ENCODE data around the gene FKBP1B. TPM values are rescaled to one million over a fixed set of nuclear protein-coding genes. Genes with fewer than 3 reads are reported as not detected.
"Not testable (repeated sequence)": the region's sequence is repeated elsewhere in the genome, so short reads cannot be mapped to it uniquely, and the experiment has no call there.

FKBP1B gene
- total and polyA plus RNA-seq, 2 donors (not counting 1 experiment from before 2014, with no cell fraction given) = 11.9 to 12.1 TPM

DNA sequence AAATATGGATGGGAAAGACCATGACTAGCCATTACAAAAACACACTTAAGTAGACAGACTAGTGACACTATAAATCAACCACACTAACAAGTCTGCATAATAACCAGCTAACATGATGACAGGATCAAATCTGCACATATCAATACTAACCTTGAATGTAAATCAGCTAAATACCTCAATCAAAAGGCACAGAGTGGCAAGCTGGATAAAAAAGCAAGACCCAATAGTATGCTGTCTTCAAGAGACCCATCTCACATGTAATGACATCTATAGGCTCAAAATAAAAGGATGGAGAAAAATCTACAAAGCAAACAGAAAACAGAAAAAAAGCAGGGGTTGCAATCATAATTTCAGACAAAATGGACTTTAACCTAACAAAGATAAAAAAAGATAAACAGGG, 57.2 kb downstream of the FKBP1B start:
- H3K27ac ChIP-seq (ENCODE audit: insufficient read depth, low read length) = no peak overlapping the region
- no peaks in the 10 kb centered on the region for H3K36me3 ChIP-seq (ENCODE audit: control insufficient read depth, insufficient read depth, low read length)
- H3K4me3 ChIP-seq (replicated peaks in 1 of 4; ENCODE audit: control extremely low read depth in 1 of 4, insufficient read depth in 1 of 4, low read depth in 3 of 4, low read length in 4 of 4) = no peak overlapping the region
- H4K20me1 ChIP-seq (ENCODE audit: control insufficient read depth, extremely low read depth, insufficient read depth, low read length) = no peaks in the 10 kb centered on the region
- no peak overlapping the region for H3K4me2 ChIP-seq (ENCODE audit: extremely low read depth, insufficient read depth, low read length)
- no peak for DNase-seq (ENCODE audit: low read depth in 2 of 2)
- H2AFZ ChIP-seq (ENCODE audit: low read length) = no peak overlapping the region
- H3K27me3 ChIP-seq (ENCODE audit: control insufficient read depth, insufficient read depth, low read length) = no peaks in the 10 kb centered on the region
- no peaks in the 10 kb centered on the region for H3K79me2 ChIP-seq (ENCODE audit: control insufficient read depth, insufficient read depth, low read length)
- H3K9ac ChIP-seq (ENCODE audit: insufficient read depth, low read length) = no peak overlapping the region
- H3K9me3 ChIP-seq (ENCODE audit: control insufficient read depth, insufficient read depth, low read depth, low read length) = no peaks in the 10 kb centered on the region
- TF ChIP-seq, protein P1, sequence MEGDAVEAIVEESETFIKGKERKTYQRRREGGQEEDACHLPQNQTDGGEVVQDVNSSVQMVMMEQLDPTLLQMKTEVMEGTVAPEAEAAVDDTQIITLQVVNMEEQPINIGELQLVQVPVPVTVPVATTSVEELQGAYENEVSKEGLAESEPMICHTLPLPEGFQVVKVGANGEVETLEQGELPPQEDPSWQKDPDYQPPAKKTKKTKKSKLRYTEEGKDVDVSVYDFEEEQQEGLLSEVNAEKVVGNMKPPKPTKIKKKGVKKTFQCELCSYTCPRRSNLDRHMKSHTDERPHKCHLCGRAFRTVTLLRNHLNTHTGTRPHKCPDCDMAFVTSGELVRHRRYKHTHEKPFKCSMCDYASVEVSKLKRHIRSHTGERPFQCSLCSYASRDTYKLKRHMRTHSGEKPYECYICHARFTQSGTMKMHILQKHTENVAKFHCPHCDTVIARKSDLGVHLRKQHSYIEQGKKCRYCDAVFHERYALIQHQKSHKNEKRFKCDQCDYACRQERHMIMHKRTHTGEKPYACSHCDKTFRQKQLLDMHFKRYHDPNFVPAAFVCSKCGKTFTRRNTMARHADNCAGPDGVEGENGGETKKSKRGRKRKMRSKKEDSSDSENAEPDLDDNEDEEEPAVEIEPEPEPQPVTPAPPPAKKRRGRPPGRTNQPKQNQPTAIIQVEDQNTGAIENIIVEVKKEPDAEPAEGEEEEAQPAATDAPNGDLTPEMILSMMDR (conservative IDR thresholded peaks at IDR 0.05 in 1 of 2, IDR thresholded peaks at IDR 0.05 in 1 of 2; ENCODE audit: low read depth in 1 of 2, low read length in 2 of 2) = no peak
- no peak for TF ChIP-seq EZH2 (IDR thresholded peaks at IDR 0.05; ENCODE audit: low read length, missing control alignments)
- no peaks in the 10 kb centered on the region for H3K4me1 ChIP-seq (ENCODE audit: control insufficient read depth, extremely low read depth, insufficient read depth, low read length)

DNA sequence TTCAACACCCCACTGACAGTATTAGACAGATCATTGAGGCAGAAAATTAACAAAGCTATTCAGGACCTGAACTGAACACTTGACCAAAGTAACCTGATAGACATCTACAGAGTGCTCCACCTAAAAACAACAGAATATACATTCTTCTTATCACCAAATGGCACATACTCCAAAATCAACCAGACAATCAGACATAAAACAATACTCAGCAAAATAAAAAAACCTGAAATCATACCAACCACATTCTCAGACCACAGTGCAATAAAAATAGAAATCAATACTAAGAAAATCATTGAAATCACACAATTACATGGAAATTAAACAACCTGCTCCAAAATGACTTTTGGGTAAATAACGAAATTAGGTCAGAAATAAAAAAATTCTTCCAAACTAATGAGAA, 57.8 kb downstream of the FKBP1B start:
- Histone ChIP-seq H2AFZ (ENCODE audit: low read length) (no peak overlapping the region), H3K4me2 (ENCODE audit: extremely low read depth, insufficient read depth, low read length) (no peak overlapping the region), H4K20me1 (ENCODE audit: control insufficient read depth, extremely low read depth, insufficient read depth, low read length) (no peaks in the 10 kb centered on the region), H3K9ac (ENCODE audit: insufficient read depth, low read length) (no peak overlapping the region), H3K9me3 (ENCODE audit: control insufficient read depth, insufficient read depth, low read depth, low read length) (no peaks in the 10 kb centered on the region), H3K27me3 (ENCODE audit: control insufficient read depth, insufficient read depth, low read length) (no peaks in the 10 kb centered on the region), H3K79me2 (ENCODE audit: control insufficient read depth, insufficient read depth, low read length) (no peaks in the 10 kb centered on the region), H3K36me3 (ENCODE audit: control insufficient read depth, insufficient read depth, low read length) (no peaks in the 10 kb centered on the region), H3K4me1 (ENCODE audit: control insufficient read depth, extremely low read depth, insufficient read depth, low read length) (no peaks in the 10 kb centered on the region), H3K4me3 (replicated peaks in 1 of 4; ENCODE audit: control extremely low read depth in 1 of 4, insufficient read depth in 1 of 4, low read depth in 3 of 4, low read length in 4 of 4) (no peak overlapping the region), H3K27ac (ENCODE audit: insufficient read depth, low read length) (no peak overlapping the region)
- TF ChIP-seq EZH2 (IDR thresholded peaks at IDR 0.05; ENCODE audit: low read length, missing control alignments) = no peak
- TF ChIP-seq, protein P1 (conservative IDR thresholded peaks at IDR 0.05 in 1 of 2, IDR thresholded peaks at IDR 0.05 in 1 of 2; ENCODE audit: low read depth in 1 of 2, low read length in 2 of 2) = no peak
- no peak for DNase-seq (ENCODE audit: low read depth in 2 of 2)

DNA sequence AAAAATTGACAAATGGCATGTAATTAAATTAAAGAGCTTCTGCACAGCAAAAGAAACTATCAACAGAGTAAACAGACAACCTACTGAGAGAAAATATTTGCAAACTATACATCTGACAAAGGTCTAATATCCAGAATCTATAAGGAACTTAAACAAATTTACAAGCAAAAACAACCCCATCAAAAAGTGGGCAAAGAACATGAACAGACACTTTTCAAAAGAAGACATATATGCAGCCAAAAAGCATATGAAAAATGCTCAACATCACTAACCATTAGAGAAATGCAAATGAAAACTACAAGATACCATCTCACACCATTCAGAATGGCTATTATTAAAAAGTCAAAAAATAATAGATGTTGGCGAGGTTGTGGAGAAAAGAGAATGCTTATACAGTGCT, 59.9 kb downstream of the FKBP1B start:
- H3K4me1 ChIP-seq (ENCODE audit: control insufficient read depth, extremely low read depth, insufficient read depth, low read length); H3K4me3 ChIP-seq (replicated peaks in 1 of 4; ENCODE audit: control extremely low read depth in 1 of 4, insufficient read depth in 1 of 4, low read depth in 3 of 4, low read length in 4 of 4); H3K4me2 ChIP-seq (ENCODE audit: extremely low read depth, insufficient read depth, low read length); H2AFZ ChIP-seq (ENCODE audit: low read length); H4K20me1 ChIP-seq (ENCODE audit: control insufficient read depth, extremely low read depth, insufficient read depth, low read length); H3K27me3 ChIP-seq (ENCODE audit: control insufficient read depth, insufficient read depth, low read length); H3K9me3 ChIP-seq (ENCODE audit: control insufficient read depth, insufficient read depth, low read depth, low read length); H3K36me3 ChIP-seq (ENCODE audit: control insufficient read depth, insufficient read depth, low read length); H3K79me2 ChIP-seq (ENCODE audit: control insufficient read depth, insufficient read depth, low read length); H3K9ac ChIP-seq (ENCODE audit: insufficient read depth, low read length); H3K27ac ChIP-seq (ENCODE audit: insufficient read depth, low read length); DNase-seq (ENCODE audit: low read depth in 2 of 2): not testable (repeated sequence)

Data from fibroblast of lung (primary cell).